GM23338 (cell line): ENCODE measurements around the gene EPS8L1.

Source experiments
- CREB1 ChIP-seq: fragments of 250-450 bp; sonication (Bioruptor Pico); IDR thresholded peaks from 2 replicates; pipeline ENCODE4 v1.5.0; 2020; ENCODE audit warnings: low read depth, mild to moderate bottlenecking, moderate library complexity
- CTCF ChIP-seq, 2 experiments: fragments of 200-600 bp in 1 of 2; sonication (generic) in 1 of 2; conservative IDR thresholded peaks; 2 replicates each; pipeline versions ENCODE4 v1.5.1 to v1.6.1; 2016 to 2017; ENCODE audit warnings: antibody characterized with exemption in 2 of 2, low read depth in 2 of 2, mild to moderate bottlenecking in 2 of 2, moderate library complexity in 1 of 2
- EZH2 ChIP-seq: fragments of 200-600 bp; sonication (generic); IDR thresholded peaks from one replicate; pipeline ENCODE4 v1.8.0; 2017; ENCODE audit warnings: antibody characterized with exemption, mild to moderate bottlenecking, low read depth; ENCODE audit not compliant: unreplicated experiment
- JUNB ChIP-seq: IDR thresholded peaks from one replicate; pipeline ENCODE4 v1.6.1; 2016; ENCODE audit warnings: antibody characterized with exemption; ENCODE audit not compliant: unreplicated experiment
- POLR2AphosphoS5 ChIP-seq: IDR thresholded peaks from 2 replicates; pipeline ENCODE4 v1.6.1; 2016; ENCODE audit warnings: antibody characterized with exemption, low read depth

GRCh38 chr19:55062735-55063491 is 12.8 kb upstream of the EPS8L1 start, which contains the start of gene RDH13:
- TF ChIP-seq CTCF (conservative IDR thresholded peaks at IDR 0.05; ENCODE audit: low read depth in 2 of 2) = no peak
- no peak for TF ChIP-seq EZH2
- peak; percentile 82 for TF ChIP-seq POLR2AphosphoS5
- peak; percentile 97 for TF ChIP-seq CREB1 (CRISPR knock-in tag)
- no peak for TF ChIP-seq JUNB
